WTC11 (cell line): ENCODE measurements around the gene CLRN3. TPM values are rescaled to one million over a fixed set of nuclear protein-coding genes. Genes with fewer than 3 reads are reported as not detected.

Source experiments
- ATAC-seq: fragments of 200-7000 bp; cut with Tn5 transposase; 2 replicates; pipeline ENCODE4 v1.10.0; 2021; ENCODE audit warnings: mild to moderate bottlenecking, moderate library complexity
- CTCF ChIA-PET: fragments of 300-600 bp; sonication (Branson Sonifier 250); formaldehyde crosslinking; loops from one replicate; lab custom pipeline; 2021; ENCODE audit warnings: antibody characterized with exemption; lab: Charles Lee
- POLR2A ChIA-PET: fragments of 350-600 bp; sonication (Branson Sonifier 250); formaldehyde crosslinking; loops from one replicate; lab custom pipeline; 2021; ENCODE audit warnings: antibody characterized with exemption; lab: Charles Lee
- DNase-seq: peaks from one replicate; pipeline ENCODE4 v3.0.0; 2021; ENCODE audit warnings: low spot score
- H3K27ac Mint-ChIP-seq: 2 replicates; pipeline ENCODE4 v1.8.0; 2021; ENCODE audit warnings: mixed read lengths
- H3K27me3 Mint-ChIP-seq: 2 replicates; pipeline ENCODE4 v1.8.0; 2021; ENCODE audit warnings: low read depth, mild to moderate bottlenecking, moderate library complexity, mixed read lengths
- H3K36me3 Mint-ChIP-seq: 2 replicates; pipeline ENCODE4 v1.8.0; 2021; ENCODE audit warnings: mixed read lengths
- H3K4me1 Mint-ChIP-seq: 2 replicates; pipeline ENCODE4 v1.8.0; 2022; ENCODE audit warnings: mixed read lengths
- H3K4me3 Mint-ChIP-seq: 2 replicates; pipeline ENCODE4 v1.8.0; 2021; ENCODE audit warnings: mild to moderate bottlenecking, moderate library complexity, mixed read lengths
- H3K9me3 Mint-ChIP-seq: 2 replicates; pipeline ENCODE4 v1.8.0; 2021; ENCODE audit warnings: mixed read lengths
- ATF1 ChIP-seq: sonication (generic); formaldehyde crosslinking; IDR thresholded peaks from 2 replicates; pipeline ENCODE4 v1.8.1; 2023; ENCODE audit warnings: mild to moderate bottlenecking, moderate library complexity, missing genetic modification reagents
- CBFB ChIP-seq: sonication (generic); formaldehyde crosslinking; IDR thresholded peaks from 2 replicates; pipeline ENCODE4 v1.8.1; 2022; ENCODE audit warnings: mild to moderate bottlenecking, low read depth, missing genetic modification reagents
- CREM ChIP-seq: sonication (generic); formaldehyde crosslinking; IDR thresholded peaks from 2 replicates; pipeline ENCODE4 v1.8.1; 2022; ENCODE audit warnings: mild to moderate bottlenecking, missing genetic modification reagents, moderate library complexity
- FOXP1 ChIP-seq: sonication (generic); formaldehyde crosslinking; IDR thresholded peaks from 2 replicates; pipeline ENCODE4 v1.8.0; 2022; ENCODE audit warnings: missing genetic modification reagents, mild to moderate bottlenecking, moderate library complexity, borderline replicate concordance
- FOXP4 ChIP-seq: sonication (generic); formaldehyde crosslinking; IDR thresholded peaks from 2 replicates; pipeline ENCODE4 v1.8.0; 2022; ENCODE audit warnings: mild to moderate bottlenecking, missing genetic modification reagents
- GRHL2 ChIP-seq: fragments of 250-450 bp; sonication (Bioruptor Pico); IDR thresholded peaks from 2 replicates; pipeline ENCODE4 v1.8.0; 2022; ENCODE audit warnings: mild to moderate bottlenecking, moderate library complexity; ENCODE audit not compliant: insufficient replicate concordance, severe bottlenecking
- GTF2I ChIP-seq: fragments of 250-450 bp; sonication (Bioruptor Pico); conservative IDR thresholded peaks from 2 replicates; pipeline ENCODE4 v1.4.0; 2021; ENCODE audit warnings: mild to moderate bottlenecking
- HMGA2 ChIP-seq: fragments of 250-450 bp; sonication (Bioruptor Pico); IDR thresholded peaks from 2 replicates; pipeline ENCODE4 v1.4.0; 2021; ENCODE audit warnings: mild to moderate bottlenecking, moderate library complexity
- HMGXB4 ChIP-seq: sonication (generic); formaldehyde crosslinking; IDR thresholded peaks from 2 replicates; pipeline ENCODE4 v1.8.1; 2023; ENCODE audit warnings: mild to moderate bottlenecking, moderate library complexity, missing genetic modification reagents
- IRF1 ChIP-seq: sonication (generic); formaldehyde crosslinking; IDR thresholded peaks from 2 replicates; pipeline ENCODE4 v1.8.0; 2023; ENCODE audit warnings: missing genetic modification reagents
- NR1H2 ChIP-seq: sonication (generic); formaldehyde crosslinking; IDR thresholded peaks from 2 replicates; pipeline ENCODE4 v1.9.0; 2021; ENCODE audit warnings: mild to moderate bottlenecking, moderate library complexity, missing genetic modification reagents
- PRRX2 ChIP-seq: fragments of 250-450 bp; sonication (Bioruptor Pico); IDR thresholded peaks from 2 replicates; pipeline ENCODE4 v1.8.0; 2021; ENCODE audit warnings: mild to moderate bottlenecking
- RORB ChIP-seq: fragments of 250-450 bp; sonication (Bioruptor Pico); IDR thresholded peaks from 2 replicates; pipeline ENCODE4 v1.9.0; 2021; ENCODE audit warnings: mild to moderate bottlenecking
- SMAD4 ChIP-seq: sonication (generic); formaldehyde crosslinking; IDR thresholded peaks from 2 replicates; pipeline ENCODE4 v1.8.0; 2022; ENCODE audit warnings: mild to moderate bottlenecking, missing genetic modification reagents
- TEAD1 ChIP-seq: sonication (generic); formaldehyde crosslinking; IDR thresholded peaks from 2 replicates; pipeline ENCODE4 v1.8.0; 2022; ENCODE audit warnings: mild to moderate bottlenecking, missing genetic modification reagents
- USF1 ChIP-seq: sonication (generic); formaldehyde crosslinking; IDR thresholded peaks from 2 replicates; pipeline ENCODE4 v1.8.0; 2022; ENCODE audit warnings: mild to moderate bottlenecking, missing genetic modification reagents
- USF2 ChIP-seq: sonication (generic); formaldehyde crosslinking; IDR thresholded peaks from 2 replicates; pipeline ENCODE4 v1.8.1; 2023; ENCODE audit warnings: mild to moderate bottlenecking, missing genetic modification reagents, moderate library complexity
- ZNF396 ChIP-seq: fragments of 250-450 bp; sonication (Bioruptor Pico); IDR thresholded peaks from 2 replicates; pipeline ENCODE4 v1.8.0; 2021; ENCODE audit warnings: mild to moderate bottlenecking, moderate library complexity, borderline replicate concordance
- ZNF423 ChIP-seq: fragments of 250-450 bp; sonication (Bioruptor Pico); IDR thresholded peaks from 2 replicates; pipeline ENCODE4 v2.1.2; 2022; ENCODE audit warnings: mild to moderate bottlenecking, moderate library complexity
- ZNF425 ChIP-seq: fragments of 250-450 bp; sonication (Bioruptor Pico); conservative IDR thresholded peaks from 2 replicates; pipeline ENCODE4 v1.9.0; 2021; ENCODE audit warnings: mild to moderate bottlenecking
- ZNF512 ChIP-seq: sonication (generic); formaldehyde crosslinking; IDR thresholded peaks from 2 replicates; pipeline ENCODE4 v1.8.1; 2022; ENCODE audit warnings: missing genetic modification reagents, borderline replicate concordance
- ZNF671 ChIP-seq: fragments of 250-450 bp; sonication (Bioruptor Pico); IDR thresholded peaks from 2 replicates; pipeline ENCODE4 v1.8.0; 2021; ENCODE audit warnings: mild to moderate bottlenecking
- total RNA-seq: library from RNA; stranded (reverse); gene quantifications from 3 replicates; pipeline ENCODE4 v1.2.3, GENCODE V29; 2021

Gene CLRN3
- total RNA-seq, 1 experiment from 2014 or later: not detected

GRCh38 chr10:127845756-127846155 lies 47.0 kb downstream of the CLRN3 start (continued):
- TF ChIP-seq ZNF425 (CRISPR knock-in tag): no peak
- TF ChIP-seq ZNF423: no peak
- no peak for TF ChIP-seq IRF1
- no peak for TF ChIP-seq FOXP1 (CRISPR knock-in tag)
- TF ChIP-seq GRHL2 (CRISPR knock-in tag): no peak

- DNase-seq: no peak
- no peaks in the 10 kb centered on the region for H3K36me3 Mint-ChIP-seq
- no peak for TF ChIP-seq ATF1 (CRISPR knock-in tag)
- no peak for TF ChIP-seq USF2 (CRISPR knock-in tag)
- no peak for TF ChIP-seq ZNF512
- TF ChIP-seq PRRX2 (CRISPR knock-in tag): no peak
- no peak for TF ChIP-seq CREM (CRISPR knock-in tag)
- TF ChIP-seq ZNF423: no peak
- no peak for TF ChIP-seq ZNF396 (CRISPR knock-in tag)
- TF ChIP-seq GTF2I (CRISPR knock-in tag): no peak
- TF ChIP-seq FOXP4 (CRISPR knock-in tag): no peak
- no peak for TF ChIP-seq HMGA2 (CRISPR knock-in tag)
- no peak for TF ChIP-seq ZNF671
- TF ChIP-seq RORB (CRISPR knock-in tag): no peak
- TF ChIP-seq, all 79 proteins: peak for 0
- CTCF ChIA-PET: interaction anchor here (0.9 to 1.0 kb wide), 2 partner anchors 14 to 146 kb away, joined by 3 to 4 read pairs; no protein-coding TSS in a partner anchor
- no peak for ATAC-seq
- H3K4me1 Mint-ChIP-seq: no peaks in the 10 kb centered on the region
- POLR2A ChIA-PET: no interaction called here
- no peak overlapping the region; the same call in 1 of the 2 replicates for H3K27ac Mint-ChIP-seq
- H3K27me3 Mint-ChIP-seq: no peaks in the 10 kb centered on the region
- peaks cover 16% of the 10 kb centered on the region for H3K9me3 Mint-ChIP-seq
- H3K4me3 Mint-ChIP-seq: no peak overlapping the region
Observed at GRCh38 chr10:127840884-127841283, 51.9 kb downstream of the CLRN3 start.

- Mint-ChIP-seq H3K27me3 (no peaks in the 10 kb centered on the region), H3K9me3 (peaks cover 16% of the 10 kb centered on the region), H3K4me1 (peaks cover 6% of the 10 kb centered on the region), H3K4me3 (no peak overlapping the region), H3K36me3 (no peaks in the 10 kb centered on the region), H3K27ac (no peak overlapping the region)
- POLR2A ChIA-PET: no interaction called here
- no peak for DNase-seq
- ATAC-seq: no peak
- CTCF ChIA-PET: no interaction called here
- TF ChIP-seq NR1H2 (CRISPR knock-in tag) (no peak), ZNF671 (no peak), HMGXB4 (CRISPR knock-in tag) (no peak), SMAD4 (no peak), ZNF423 (no peak), USF1 (CRISPR knock-in tag) (no peak), TEAD1 (no peak), ZNF425 (CRISPR knock-in tag) (no peak), CBFB (CRISPR knock-in tag) (no peak), RORB (CRISPR knock-in tag) (no peak)
Observed at GRCh38 chr10:127836966-127837365, 55.8 kb downstream of the CLRN3 start.
